Measurements from ENCODE around the gene ELP2.
"Not testable (repeated sequence)": the region's sequence is repeated elsewhere in the genome, so short reads cannot be mapped to it uniquely, and the experiment has no call there.

The ELP2 gene

GRCh38 chr18:36129300-36130038 lies at the start of gene ELP2, which contains the start of gene SLC39A6:
ELP2 (plus strand) TSS chr18:36129899; CDS start chr18:36129934, 35 bp downstream.
SLC39A6 (minus strand) TSS chr18:36129340; CDS start chr18:36127007, 2,333 bp downstream.
- no peak for FAIRE-seq

GRCh38 chr18:36081118-36081517 lies 48.6 kb upstream of the ELP2 start:
- FAIRE-seq = not testable (repeated sequence)

- FAIRE-seq = no peak
These were observed 46.0 kb upstream of the ELP2 start for GRCh38 chr18:36083729-36084128.

GRCh38 chr18:36085195-36085594 lies 44.5 kb upstream of the ELP2 start:
- FAIRE-seq = no peak

GRCh38 chr18:36086186-36086585 lies 43.5 kb upstream of the ELP2 start:
- no peak for FAIRE-seq

- no peak for FAIRE-seq
These were observed 41.4 kb upstream of the ELP2 start for GRCh38 chr18:36088256-36088655.

- FAIRE-seq = no peak
These were observed 40.7 kb upstream of the ELP2 start for GRCh38 chr18:36089001-36089400.

GRCh38 chr18:36092116-36092515 lies 37.6 kb upstream of the ELP2 start:
- not testable (repeated sequence) for FAIRE-seq

- no peak for FAIRE-seq
These were observed 35.3 kb upstream of the ELP2 start for GRCh38 chr18:36094431-36094830.

GRCh38 chr18:36095936-36096519 lies 33.7 kb upstream of the ELP2 start:
- FAIRE-seq = peak; percentile 93

- FAIRE-seq = no peak
These were observed 32.7 kb upstream of the ELP2 start for GRCh38 chr18:36096955-36097354.

GRCh38 chr18:36099311-36099710 lies 30.4 kb upstream of the ELP2 start:
- no peak for FAIRE-seq

GRCh38 chr18:36101943-36102342 lies 27.8 kb upstream of the ELP2 start:
- no peak for FAIRE-seq

GRCh38 chr18:36104749-36105148 lies 24.9 kb upstream of the ELP2 start:
- no peak for FAIRE-seq

GRCh38 chr18:36107477-36107876 lies 22.2 kb upstream of the ELP2 start:
- no peak for FAIRE-seq

- no peak for FAIRE-seq
These were observed 21.5 kb upstream of the ELP2 start for GRCh38 chr18:36108196-36108595.

GRCh38 chr18:36108601-36109000 lies 21.1 kb upstream of the ELP2 start:
- no peak for FAIRE-seq

GRCh38 chr18:36109737-36110136 lies 20.0 kb upstream of the ELP2 start:
- no peak for FAIRE-seq

GRCh38 chr18:36112302-36112701 lies 17.4 kb upstream of the ELP2 start:
- no peak for FAIRE-seq

GRCh38 chr18:36114251-36114650 lies 15.4 kb upstream of the ELP2 start:
- FAIRE-seq = no peak

GRCh38 chr18:36114738-36115137 lies 15.0 kb upstream of the ELP2 start:
- FAIRE-seq = no peak

- not testable (repeated sequence) for FAIRE-seq
These were observed 12.9 kb upstream of the ELP2 start for GRCh38 chr18:36116771-36117170.

GRCh38 chr18:36120297-36120696 lies 9.4 kb upstream of the ELP2 start:
- no peak for FAIRE-seq

GRCh38 chr18:36124841-36125240 lies 4.9 kb upstream of the ELP2 start:
- FAIRE-seq = no peak

- no peak for FAIRE-seq
These were observed 3.0 kb upstream of the ELP2 start for GRCh38 chr18:36126668-36127067.
